Mesenchymal stem cell (in vitro differentiated cells and primary cell): ENCODE measurements around the gene TEX51. TPM values are rescaled to one million over a fixed set of nuclear protein-coding genes. Genes with fewer than 3 reads are reported as not detected.

ENCODE experiments used
- DNase-seq: peaks from one replicate; pipeline ENCODE4 v3.0.0-alpha.2; 2013
- H2AFZ ChIP-seq: one replicate; pipeline ENCODE4 v1.6.1; 2013; ENCODE audit warnings: low read depth, mild to moderate bottlenecking, control low read depth, inconsistent platforms, low read length, moderate library complexity
- H2AK5ac ChIP-seq: 2 replicates; pipeline ENCODE4 v1.6.1; 2013; ENCODE audit warnings: low read length, moderate library complexity, mild to moderate bottlenecking, inconsistent platforms; ENCODE audit not compliant: severe bottlenecking
- H2BK120ac ChIP-seq: one replicate; pipeline ENCODE4 v1.6.1; 2013; ENCODE audit warnings: low read depth, mild to moderate bottlenecking, inconsistent platforms, low read length, moderate library complexity
- H2BK12ac ChIP-seq, 2 experiments: one replicate each; pipeline ENCODE4 v1.6.1; 2013; ENCODE audit warnings: inconsistent platforms in 2 of 2, low read length in 2 of 2, mild to moderate bottlenecking in 2 of 2, moderate library complexity in 2 of 2, control low read depth in 1 of 2
- H2BK15ac ChIP-seq: one replicate; pipeline ENCODE4 v1.6.1; 2013; ENCODE audit warnings: mild to moderate bottlenecking, low read depth, inconsistent platforms; ENCODE audit not compliant: poor library complexity, severe bottlenecking
- H2BK5ac ChIP-seq: 2 replicates; pipeline ENCODE4 v1.6.1; 2013; ENCODE audit warnings: low read depth, mild to moderate bottlenecking, low read length, control low read depth, inconsistent platforms; ENCODE audit not compliant: poor library complexity, severe bottlenecking
- H3K14ac ChIP-seq, 2 experiments: one replicate each; pipeline ENCODE4 v1.6.1; 2013; ENCODE audit warnings: inconsistent platforms in 2 of 2, low read length in 2 of 2, control low read depth in 1 of 2, mild to moderate bottlenecking in 1 of 2, moderate library complexity in 1 of 2
- H3K18ac ChIP-seq, 2 experiments: one replicate each; pipeline ENCODE4 v1.6.1; 2013; ENCODE audit warnings: inconsistent platforms in 2 of 2, low read length in 2 of 2, control low read depth in 1 of 2, low read depth in 1 of 2, mild to moderate bottlenecking in 1 of 2
- H3K23ac ChIP-seq, 2 experiments: one replicate each; pipeline ENCODE4 v1.6.1; 2013; ENCODE audit warnings: inconsistent platforms in 2 of 2, low read length in 2 of 2, mild to moderate bottlenecking in 2 of 2, moderate library complexity in 2 of 2, control low read depth in 1 of 2
- H3K27ac ChIP-seq: 2 replicates; pipeline ENCODE4 v1.5.1; 2013; ENCODE audit warnings: mild to moderate bottlenecking, moderate library complexity, low read length, control low read depth, inconsistent platforms; ENCODE audit not compliant: poor library complexity, severe bottlenecking
- H3K27me3 ChIP-seq, 2 experiments: 2 replicates each; pipeline versions ENCODE4 v1.6.1 to v1.7.0; 2013; ENCODE audit warnings: low read length in 2 of 2, mild to moderate bottlenecking in 2 of 2, moderate library complexity in 2 of 2, control low read depth in 1 of 2, inconsistent platforms in 1 of 2; ENCODE audit not compliant: control insufficient read depth in 1 of 2, insufficient read depth in 1 of 2
- H3K36me3 ChIP-seq, 2 experiments: 2 replicates each; pipeline versions ENCODE4 v1.6.1 to v1.7.0; 2013; ENCODE audit warnings: low read length in 2 of 2, control low read depth in 1 of 2, inconsistent platforms in 1 of 2, low read depth in 1 of 2, mild to moderate bottlenecking in 1 of 2; ENCODE audit not compliant: insufficient read depth in 2 of 2, control insufficient read depth in 1 of 2
- H3K4ac ChIP-seq, 2 experiments: one replicate each; pipeline ENCODE4 v1.6.1; 2013; ENCODE audit warnings: inconsistent platforms in 2 of 2, low read length in 2 of 2, mild to moderate bottlenecking in 2 of 2, moderate library complexity in 2 of 2, control low read depth in 1 of 2, low read depth in 1 of 2
- H3K4me1 ChIP-seq: 2 replicates; pipeline ENCODE4 v1.6.1; 2013; ENCODE audit warnings: low read depth, low read length, control low read depth; ENCODE audit not compliant: control insufficient read depth, insufficient read depth
- H3K4me2 ChIP-seq: 2 replicates; pipeline ENCODE4 v1.6.1; 2013; ENCODE audit warnings: low read length, mild to moderate bottlenecking, inconsistent platforms; ENCODE audit not compliant: poor library complexity, severe bottlenecking
- H3K4me3 ChIP-seq, 2 experiments: 2 replicates each; pipeline versions ENCODE4 v1.5.1 to v1.7.0; 2013; ENCODE audit warnings: low read length in 2 of 2, mild to moderate bottlenecking in 2 of 2, control low read depth in 1 of 2, low read depth in 1 of 2; ENCODE audit not compliant: insufficient read depth in 1 of 2
- H3K79me1 ChIP-seq: replicated peaks from 2 replicates; pipeline ENCODE4 v1.6.1; 2013; ENCODE audit warnings: mild to moderate bottlenecking, control low read depth, low read length, inconsistent platforms; ENCODE audit not compliant: poor library complexity, severe bottlenecking
- H3K9ac ChIP-seq: 2 replicates; pipeline ENCODE4 v1.7.0; 2013; ENCODE audit warnings: mild to moderate bottlenecking, low read length, moderate library complexity
- H3K9me3 ChIP-seq: 2 replicates; pipeline ENCODE4 v1.7.0; 2013; ENCODE audit warnings: mild to moderate bottlenecking, low read length; ENCODE audit not compliant: control insufficient read depth
- H4K8ac ChIP-seq: one replicate; pipeline ENCODE4 v1.6.1; 2013; ENCODE audit warnings: inconsistent platforms, mild to moderate bottlenecking, low read length, moderate library complexity
- H4K91ac ChIP-seq: one replicate; pipeline ENCODE4 v1.6.1; 2013; ENCODE audit warnings: mild to moderate bottlenecking, low read length, inconsistent platforms
- WGBS: methylation state at CpG from one replicate; pipeline ENCODE4 v1.1.7; 2013; ENCODE audit warnings: mixed read lengths; 5-methylcytosine and 5-hydroxymethylcytosine counted together
- polyA plus RNA-seq, 2 experiments: library from polyadenylated mRNA; stranded (reverse); fragments of 200-250 nt; gene quantifications; one replicate each; pipeline ENCODE4 v1.2.3, GENCODE V29; 2013

The TEX51 gene
- polyA plus RNA-seq (2013, experiment 1 of 2), result not detected
- not detected for polyA plus RNA-seq (2013, experiment 2 of 2)

GRCh38 chr2:126898636-126899035, at the start of gene TEX51:
TEX51 (plus strand) TSS chr2:126898890; CDS start chr2:126898919, 29 bp downstream.
- H3K4me3 ChIP-seq, result no peak within 1 kb of the TSS
- no peaks in the 10 kb centered on the region for H3K36me3 ChIP-seq
- no peak within 1 kb of the TSS for H2BK15ac ChIP-seq
- no peak within 1 kb of the TSS for H2BK12ac ChIP-seq
- DNase-seq, result no peak
- H3K27me3 ChIP-seq, result peaks cover 0 to 7% of the 10 kb centered on the region in 2 experiments
- no peak within 1 kb of the TSS for H2BK5ac ChIP-seq
- H2BK120ac ChIP-seq, result no peak within 1 kb of the TSS
- no peak within 1 kb of the TSS for H3K9ac ChIP-seq
- peaks cover 4% of the 10 kb centered on the region for H3K4me1 ChIP-seq
- no peak within 1 kb of the TSS for H2AK5ac ChIP-seq
- H3K9me3 ChIP-seq, result peaks cover 3% of the 10 kb centered on the region
- no peak within 1 kb of the TSS for H3K14ac ChIP-seq
- no peak within 1 kb of the TSS for H4K8ac ChIP-seq
- H2AFZ ChIP-seq, result no peak within 1 kb of the TSS
- no peak within 1 kb of the TSS for H3K4ac ChIP-seq
- no peak within 1 kb of the TSS for H3K4me2 ChIP-seq
- no peak within 1 kb of the TSS for H3K27ac ChIP-seq
- no peaks in the 10 kb centered on the region for H3K79me1 ChIP-seq
- no peak within 1 kb of the TSS for H3K18ac ChIP-seq
- WGBS, result 78% methylated on average over 5 of the region's 5 CpGs
- no peak within 1 kb of the TSS for H3K23ac ChIP-seq
- H4K91ac ChIP-seq, result no peak within 1 kb of the TSS

- no peak overlapping the region for H3K4me3 ChIP-seq
- H4K91ac ChIP-seq, result no peak overlapping the region
- no peak overlapping the region for H3K4me2 ChIP-seq
- no peak overlapping the region for H3K23ac ChIP-seq
- H2AK5ac ChIP-seq, result no peak overlapping the region
- H3K18ac ChIP-seq, result no peak overlapping the region
- H3K14ac ChIP-seq, result no peak overlapping the region
- H3K9me3 ChIP-seq, result no peaks in the 10 kb centered on the region
- H3K9ac ChIP-seq, result no peak overlapping the region
- H3K27me3 ChIP-seq, result peaks cover 0 to 12% of the 10 kb centered on the region in 2 experiments
- peaks cover 2% of the 10 kb centered on the region for H3K4me1 ChIP-seq
- H3K36me3 ChIP-seq, result no peaks in the 10 kb centered on the region
- no peak overlapping the region for H2BK120ac ChIP-seq
- DNase-seq, result no peak
- no peak overlapping the region for H2BK15ac ChIP-seq
- H3K27ac ChIP-seq, result no peak overlapping the region
- H4K8ac ChIP-seq, result no peak overlapping the region
- no peak overlapping the region for H2AFZ ChIP-seq
- H2BK12ac ChIP-seq, result no peak overlapping the region
- H3K4ac ChIP-seq, result no peak overlapping the region
- no peaks in the 10 kb centered on the region for H3K79me1 ChIP-seq
- WGBS, result 67% methylated on average over 1 of the region's 2 CpGs
- H2BK5ac ChIP-seq, result no peak overlapping the region
Measured at GRCh38 chr2:126849054-126849453, 49.6 kb upstream of the TEX51 start.

GRCh38 chr2:126849486-126849885, 49.2 kb upstream of the TEX51 start:
- H3K18ac ChIP-seq, result no peak overlapping the region
- H2AFZ ChIP-seq, result no peak overlapping the region
- H3K4ac ChIP-seq, result no peak overlapping the region
- no peak overlapping the region for H3K23ac ChIP-seq
- peaks cover 0 to 13% of the 10 kb centered on the region in 2 experiments for H3K27me3 ChIP-seq
- H3K9ac ChIP-seq, result no peak overlapping the region
- H3K14ac ChIP-seq, result no peak overlapping the region
- H2AK5ac ChIP-seq, result no peak overlapping the region
- no peaks in the 10 kb centered on the region for H3K9me3 ChIP-seq
- H4K91ac ChIP-seq, result no peak overlapping the region
- no peak overlapping the region for H3K4me2 ChIP-seq
- no peak for DNase-seq
- H3K27ac ChIP-seq, result no peak overlapping the region
- peaks cover 2% of the 10 kb centered on the region for H3K4me1 ChIP-seq
- no peaks in the 10 kb centered on the region for H3K36me3 ChIP-seq
- H2BK12ac ChIP-seq, result no peak overlapping the region
- no peak overlapping the region for H2BK120ac ChIP-seq
- no peaks in the 10 kb centered on the region for H3K79me1 ChIP-seq
- no peak overlapping the region for H2BK15ac ChIP-seq
- H4K8ac ChIP-seq, result no peak overlapping the region
- 76% methylated on average over 4 of the region's 4 CpGs for WGBS
- H3K4me3 ChIP-seq, result no peak overlapping the region
- H2BK5ac ChIP-seq, result no peak overlapping the region

GRCh38 chr2:126849991-126850535, 48.6 kb upstream of the TEX51 start:
- H3K9ac ChIP-seq, result no peak overlapping the region
- peaks cover 0 to 16% of the 10 kb centered on the region in 2 experiments for H3K27me3 ChIP-seq
- peaks cover 2% of the 10 kb centered on the region for H3K4me1 ChIP-seq
- H3K4me2 ChIP-seq, result no peak overlapping the region
- H3K27ac ChIP-seq, result no peak overlapping the region
- peak; percentile 0 for DNase-seq
- no peak overlapping the region for H2BK120ac ChIP-seq
- no peak overlapping the region for H4K8ac ChIP-seq
- H3K18ac ChIP-seq, result no peak overlapping the region
- WGBS, result 79% methylated on average over 7 of the region's 7 CpGs
- no peak overlapping the region for H3K4ac ChIP-seq
- no peak overlapping the region for H2BK12ac ChIP-seq
- no peak overlapping the region for H3K23ac ChIP-seq
- H3K36me3 ChIP-seq, result no peaks in the 10 kb centered on the region
- no peak overlapping the region for H2BK5ac ChIP-seq
- no peak overlapping the region for H3K4me3 ChIP-seq
- H3K79me1 ChIP-seq, result no peaks in the 10 kb centered on the region
- no peak overlapping the region for H2AK5ac ChIP-seq
- H2AFZ ChIP-seq, result no peak overlapping the region
- no peak overlapping the region for H3K14ac ChIP-seq
- H2BK15ac ChIP-seq, result no peak overlapping the region
- no peaks in the 10 kb centered on the region for H3K9me3 ChIP-seq
- no peak overlapping the region for H4K91ac ChIP-seq
